IMR-90 (cell line): ENCODE measurements around the gene NWD2. TPM values are rescaled to one million over a fixed set of nuclear protein-coding genes. Genes with fewer than 3 reads are reported as not detected.

ENCODE experiments used
- ATAC-seq: fragments of 200-7000 bp; cut with Tn5 transposase; 2 replicates; pipeline ENCODE4 v1.9.1; 2020; ENCODE audit warnings: low read depth, mild to moderate bottlenecking, moderate library complexity
- BruUV-seq: library from RNA; stranded (reverse); fragments of 400-500 nt; replicated peaks from 2 replicates; lab custom pipeline; 2021; lab: Mats Ljungman, UMichigan
- CTCF ChIA-PET: fragments of 300-600 bp; formaldehyde crosslinking; extraction: SDS; loops from one replicate; lab custom pipeline; 2021; ENCODE audit warnings: antibody characterized with exemption; lab: Yijun Ruan, JAX
- POLR2A ChIA-PET: fragments of 300-600 bp; sonication (Branson Sonifier 250); formaldehyde crosslinking; loops from one replicate; lab custom pipeline; 2022; ENCODE audit warnings: antibody characterized with exemption; ENCODE audit not compliant: unreplicated experiment; lab: Charles Lee
- DNase-seq: peaks from one replicate; pipeline ENCODE4 v3.0.0; 2013
- H2AFZ ChIP-seq: replicated peaks from 2 replicates; pipeline ENCODE3; 2013; ENCODE audit warnings: low read length, mild to moderate bottlenecking; ENCODE audit not compliant: poor library complexity
- H2AK5ac ChIP-seq: 2 replicates; pipeline ENCODE4 v1.6.1; 2013; ENCODE audit warnings: low read depth, low read length, inconsistent platforms
- H2AK9ac ChIP-seq: replicated peaks from 2 replicates; pipeline ENCODE3; 2013; ENCODE audit warnings: mild to moderate bottlenecking, low read depth, low read length, moderate library complexity; ENCODE audit not compliant: poor library complexity
- H2BK120ac ChIP-seq: 2 replicates; pipeline ENCODE4 v1.6.1; 2013; ENCODE audit warnings: low read depth, low read length, inconsistent platforms
- H2BK15ac ChIP-seq: 3 replicates; pipeline ENCODE4 v1.6.1; 2013; ENCODE audit warnings: low read depth, low read length, inconsistent platforms
- H2BK20ac ChIP-seq: 2 replicates; pipeline ENCODE4 v1.6.1; 2013; ENCODE audit warnings: low read depth, mild to moderate bottlenecking, inconsistent platforms, low read length, moderate library complexity
- H2BK5ac ChIP-seq: 2 replicates; pipeline ENCODE4 v1.6.1; 2013; ENCODE audit warnings: mild to moderate bottlenecking, low read depth, low read length, inconsistent platforms; ENCODE audit not compliant: poor library complexity, severe bottlenecking
- H3K14ac ChIP-seq: replicated peaks from 2 replicates; pipeline ENCODE4 v1.6.1; 2013; ENCODE audit warnings: low read depth, low read length, inconsistent platforms
- H3K18ac ChIP-seq: 2 replicates; pipeline ENCODE4 v1.6.1; 2013; ENCODE audit warnings: low read depth, low read length, control low read depth
- H3K23ac ChIP-seq: 2 replicates; pipeline ENCODE4 v1.6.1; 2013; ENCODE audit warnings: low read depth, low read length, inconsistent platforms
- H3K27ac ChIP-seq: 2 replicates; pipeline ENCODE4 v1.5.1; 2013; ENCODE audit warnings: mild to moderate bottlenecking, control low read depth, low read length; ENCODE audit not compliant: insufficient read depth
- H3K27me3 ChIP-seq: 2 replicates; pipeline ENCODE4 v1.6.1; 2013; ENCODE audit warnings: low read length; ENCODE audit not compliant: control insufficient read depth, insufficient read depth
- H3K36me3 ChIP-seq: 2 replicates; pipeline ENCODE4 v1.6.1; 2013; ENCODE audit warnings: low read length, mixed read lengths; ENCODE audit not compliant: control insufficient read depth, insufficient read depth
- H3K4ac ChIP-seq: 2 replicates; pipeline ENCODE4 v1.6.1; 2013; ENCODE audit warnings: low read depth, low read length, inconsistent platforms
- H3K4me1 ChIP-seq: 2 replicates; pipeline ENCODE4 v1.6.1; 2013; ENCODE audit warnings: low read length, mixed read lengths; ENCODE audit not compliant: control insufficient read depth, insufficient read depth
- H3K4me2 ChIP-seq: 2 replicates; pipeline ENCODE4 v1.6.1; 2013; ENCODE audit warnings: low read depth, mild to moderate bottlenecking, control low read depth, low read length, moderate library complexity
- H3K4me3 ChIP-seq: 2 replicates; pipeline ENCODE4 v1.5.1; 2013; ENCODE audit warnings: low read depth, mild to moderate bottlenecking, control low read depth, low read length, moderate library complexity; ENCODE audit not compliant: insufficient read depth
- H3K56ac ChIP-seq: 2 replicates; pipeline ENCODE4 v1.6.1; 2013; ENCODE audit warnings: low read length, inconsistent platforms; ENCODE audit not compliant: insufficient read depth; ENCODE audit errors: extremely low read depth
- H3K79me1 ChIP-seq, 2 experiments: 2 replicates each; pipeline ENCODE4 v1.6.1; 2013; ENCODE audit warnings: low read length in 2 of 2, inconsistent platforms in 1 of 2, low read depth in 1 of 2
- H3K9ac ChIP-seq: 2 replicates; pipeline ENCODE4 v1.6.1; 2013; ENCODE audit warnings: low read depth, low read length, control low read depth
- H3K9me1 ChIP-seq: 2 replicates; pipeline ENCODE4 v1.6.1; 2013; ENCODE audit warnings: low read length, inconsistent platforms; ENCODE audit not compliant: insufficient read depth
- H3K9me3 ChIP-seq: 2 replicates; pipeline ENCODE4 v1.6.1; 2013; ENCODE audit warnings: low read length; ENCODE audit not compliant: control insufficient read depth, insufficient read depth
- H4K20me1 ChIP-seq: 2 replicates; pipeline ENCODE4 v1.6.1; 2013; ENCODE audit warnings: low read length, inconsistent platforms; ENCODE audit not compliant: insufficient read depth
- H4K5ac ChIP-seq: 2 replicates; pipeline ENCODE4 v1.6.1; 2013; ENCODE audit warnings: mild to moderate bottlenecking, low read depth, low read length, control low read depth
- H4K8ac ChIP-seq, 2 experiments: 2 replicates each; pipeline ENCODE4 v1.6.1; 2013; ENCODE audit warnings: low read depth in 2 of 2, low read length in 2 of 2, control low read depth in 1 of 2, inconsistent platforms in 1 of 2
- H4K91ac ChIP-seq: 2 replicates; pipeline ENCODE4 v1.6.1; 2013; ENCODE audit warnings: low read depth, low read length, inconsistent platforms; ENCODE audit not compliant: insufficient read depth
- BHLHE40 ChIP-seq: fragments of 150-350 bp; IDR thresholded peaks from 2 replicates; pipeline ENCODE4 v1.6.1; 2016; ENCODE audit warnings: mild to moderate bottlenecking, low read depth, low read length
- CEBPB ChIP-seq: IDR thresholded peaks from 2 replicates; pipeline ENCODE4 v1.6.1; 2012; ENCODE audit warnings: low read depth, low read length, improper control_type of control experiment
- CHD1 ChIP-seq: IDR thresholded peaks from 2 replicates; pipeline ENCODE4 v1.6.1; 2012; ENCODE audit warnings: low read depth, low read length, improper control_type of control experiment
- FOS ChIP-seq: fragments of 150-350 bp; IDR thresholded peaks from 2 replicates; pipeline ENCODE4 v1.6.1; 2016; ENCODE audit warnings: low read depth, low read length
- MAFK ChIP-seq: IDR thresholded peaks from 2 replicates; pipeline ENCODE4 v1.6.1; 2012; ENCODE audit warnings: low read depth, low read length, improper control_type of control experiment
- MAZ ChIP-seq: IDR thresholded peaks from 2 replicates; pipeline ENCODE4 v1.6.1; 2012; ENCODE audit warnings: low read depth, mild to moderate bottlenecking, low read length, improper control_type of control experiment, moderate library complexity, borderline replicate concordance
- MXI1 ChIP-seq: IDR thresholded peaks from 2 replicates; pipeline ENCODE4 v1.6.1; 2012; ENCODE audit warnings: low read depth, mild to moderate bottlenecking, low read length, moderate library complexity, borderline replicate concordance
- NFE2L2 ChIP-seq: fragments of 150-350 bp; IDR thresholded peaks from 2 replicates; pipeline ENCODE4 v1.6.1; 2016; ENCODE audit warnings: low read depth, mild to moderate bottlenecking, low read length
- POLR2A ChIP-seq: IDR thresholded peaks from 2 replicates; pipeline ENCODE4 v1.6.1; 2012; ENCODE audit warnings: mild to moderate bottlenecking, low read depth, low read length
- RAD21 ChIP-seq: IDR thresholded peaks from 2 replicates; pipeline ENCODE4 v1.6.1; 2012; ENCODE audit warnings: low read length, improper control_type of control experiment
- RCOR1 ChIP-seq: IDR thresholded peaks from 2 replicates; pipeline ENCODE4 v1.6.1; 2012; ENCODE audit warnings: mild to moderate bottlenecking, low read length, improper control_type of control experiment; ENCODE audit not compliant: insufficient replicate concordance
- RFX5 ChIP-seq: IDR thresholded peaks from 2 replicates; pipeline ENCODE4 v1.8.0; 2012; ENCODE audit warnings: low read depth, mild to moderate bottlenecking, low read length, moderate library complexity
- SMC3 ChIP-seq: fragments of 150-350 bp; IDR thresholded peaks from 2 replicates; pipeline ENCODE4 v1.6.1; 2016; ENCODE audit warnings: low read depth, mild to moderate bottlenecking, antibody characterized with exemption, low read length, moderate library complexity
- WGBS, 2 experiments: methylation state at CpG; one replicate each; pipeline versions ENCODE4 v1.1.5 to v1.1.7; 2013; ENCODE audit warnings: missing lambda C conversion rate in 2 of 2; ENCODE audit not compliant: insufficient read length in 1 of 2; ENCODE audit errors: extremely low coverage in 2 of 2; 5-methylcytosine and 5-hydroxymethylcytosine counted together
- dilution Hi-C: fragments of 300-500 bp; cut with HindIII; formaldehyde crosslinking; loops from one replicate; pipeline ENCODE4 v1.14.3; 2018; ENCODE audit warnings: low sequenced_read_pairs; ENCODE audit not compliant: unreplicated experiment
- in situ Hi-C: fragments of 300-500 bp; cut with MboI; formaldehyde crosslinking; loops from 3 replicates; pipeline ENCODE4 v1.14.3; 2019; ENCODE audit warnings: low sequenced_read_pairs, inconsistent platforms, mixed read lengths
- intact Hi-C: fragments of 100-400 bp; cut with micrococcal nuclease; formaldehyde crosslinking; loops from 2 replicates; pipeline ENCODE4 v1.10.0; 2022
- polyA plus RNA-seq, 3 experiments: library from polyadenylated mRNA; depleted of rRNA; stranded (reverse); fragments of >200 nt; gene quantifications; 2 replicates each; pipeline ENCODE4 v1.2.3, GENCODE V29; 2012; ENCODE audit warnings: low replicate concordance in 1 of 3
- total RNA-seq: library from RNA; depleted of rRNA; stranded (reverse); fragments of >200 nt; gene quantifications from 2 replicates; pipeline ENCODE4 v1.2.3, GENCODE V29; 2012
- TF ChIP-seq, protein P1 (sequence below): fragments of 150-350 bp; IDR thresholded peaks from 2 replicates; pipeline ENCODE4 v1.6.1; 2017; ENCODE audit warnings: mild to moderate bottlenecking, antibody characterized with exemption, low read length, low read depth
- TF ChIP-seq, protein P2 (sequence below): fragments of 150-350 bp; IDR thresholded peaks from 2 replicates; pipeline ENCODE4 v1.6.1; 2016; ENCODE audit warnings: low read depth, mild to moderate bottlenecking, low read length, moderate library complexity, borderline replicate concordance
- TF ChIP-seq, protein P3 (sequence below): conservative IDR thresholded peaks from 2 replicates; pipeline ENCODE4 v1.5.1; 2012; ENCODE audit warnings: mild to moderate bottlenecking, low read depth, low read length, improper control_type of control experiment

NWD2 gene
- total and polyA plus RNA-seq, 2 of the 4 experiments (the other 2 are of a cell fraction): not detected

DNA sequence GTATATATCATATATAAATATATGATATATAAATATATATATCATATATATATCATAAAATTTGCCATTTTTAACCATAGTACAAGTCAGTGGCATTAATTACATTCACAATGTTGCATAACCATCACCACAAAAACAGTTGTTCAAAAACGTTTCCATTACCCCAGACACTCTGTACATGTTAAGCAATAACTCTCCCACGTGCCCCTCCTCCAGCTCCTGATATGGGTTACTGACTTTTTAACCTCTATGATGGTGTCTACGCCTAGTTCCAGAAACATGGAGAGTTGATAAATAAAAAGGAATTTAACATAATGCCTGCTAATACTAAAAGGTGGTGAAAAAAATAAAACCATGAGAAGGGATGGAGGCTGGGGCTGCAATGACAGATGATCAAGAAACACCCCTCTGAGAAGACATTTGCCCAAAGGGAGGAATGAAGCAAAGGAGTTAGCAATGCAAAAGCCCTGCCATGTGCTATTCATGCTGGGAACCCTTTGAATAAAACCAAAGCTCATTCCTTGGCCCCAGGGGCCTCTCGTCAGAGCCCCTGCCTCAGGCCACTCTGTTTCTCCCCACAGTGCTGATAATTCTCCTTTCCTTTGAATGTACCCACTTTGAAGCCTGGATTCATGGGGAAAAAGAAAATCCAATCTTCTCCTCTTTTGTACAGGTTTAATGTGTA is 144.3 kb downstream of the NWD2 start:
- DNase-seq (no peak), ATAC-seq (no peak)
- no peak overlapping the region for H2BK5ac ChIP-seq
- no peak overlapping the region for H2BK15ac ChIP-seq
- no peak overlapping the region for H3K4me2 ChIP-seq
- no peak overlapping the region for H3K4ac ChIP-seq
- no TSS peak for BruUV-seq
- H4K20me1 ChIP-seq: no peaks in the 10 kb centered on the region
- H3K9me3 ChIP-seq: no peaks in the 10 kb centered on the region
- TF ChIP-seq, protein P1, sequence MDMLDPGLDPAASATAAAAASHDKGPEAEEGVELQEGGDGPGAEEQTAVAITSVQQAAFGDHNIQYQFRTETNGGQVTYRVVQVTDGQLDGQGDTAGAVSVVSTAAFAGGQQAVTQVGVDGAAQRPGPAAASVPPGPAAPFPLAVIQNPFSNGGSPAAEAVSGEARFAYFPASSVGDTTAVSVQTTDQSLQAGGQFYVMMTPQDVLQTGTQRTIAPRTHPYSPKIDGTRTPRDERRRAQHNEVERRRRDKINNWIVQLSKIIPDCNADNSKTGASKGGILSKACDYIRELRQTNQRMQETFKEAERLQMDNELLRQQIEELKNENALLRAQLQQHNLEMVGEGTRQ: no peak
- TF ChIP-seq POLR2A (no peak), RFX5 (no peak), RCOR1 (no peak), NFE2L2 (no peak), RAD21 (no peak), MAZ (no peak), SMC3 (no peak), CEBPB (no peak), FOS (no peak), BHLHE40 (no peak), CHD1 (no peak), MAFK (no peak), MXI1 (no peak)
- TF ChIP-seq, protein P2, sequence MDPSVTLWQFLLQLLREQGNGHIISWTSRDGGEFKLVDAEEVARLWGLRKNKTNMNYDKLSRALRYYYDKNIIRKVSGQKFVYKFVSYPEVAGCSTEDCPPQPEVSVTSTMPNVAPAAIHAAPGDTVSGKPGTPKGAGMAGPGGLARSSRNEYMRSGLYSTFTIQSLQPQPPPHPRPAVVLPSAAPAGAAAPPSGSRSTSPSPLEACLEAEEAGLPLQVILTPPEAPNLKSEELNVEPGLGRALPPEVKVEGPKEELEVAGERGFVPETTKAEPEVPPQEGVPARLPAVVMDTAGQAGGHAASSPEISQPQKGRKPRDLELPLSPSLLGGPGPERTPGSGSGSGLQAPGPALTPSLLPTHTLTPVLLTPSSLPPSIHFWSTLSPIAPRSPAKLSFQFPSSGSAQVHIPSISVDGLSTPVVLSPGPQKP: no peak
- TF ChIP-seq, protein P3, sequence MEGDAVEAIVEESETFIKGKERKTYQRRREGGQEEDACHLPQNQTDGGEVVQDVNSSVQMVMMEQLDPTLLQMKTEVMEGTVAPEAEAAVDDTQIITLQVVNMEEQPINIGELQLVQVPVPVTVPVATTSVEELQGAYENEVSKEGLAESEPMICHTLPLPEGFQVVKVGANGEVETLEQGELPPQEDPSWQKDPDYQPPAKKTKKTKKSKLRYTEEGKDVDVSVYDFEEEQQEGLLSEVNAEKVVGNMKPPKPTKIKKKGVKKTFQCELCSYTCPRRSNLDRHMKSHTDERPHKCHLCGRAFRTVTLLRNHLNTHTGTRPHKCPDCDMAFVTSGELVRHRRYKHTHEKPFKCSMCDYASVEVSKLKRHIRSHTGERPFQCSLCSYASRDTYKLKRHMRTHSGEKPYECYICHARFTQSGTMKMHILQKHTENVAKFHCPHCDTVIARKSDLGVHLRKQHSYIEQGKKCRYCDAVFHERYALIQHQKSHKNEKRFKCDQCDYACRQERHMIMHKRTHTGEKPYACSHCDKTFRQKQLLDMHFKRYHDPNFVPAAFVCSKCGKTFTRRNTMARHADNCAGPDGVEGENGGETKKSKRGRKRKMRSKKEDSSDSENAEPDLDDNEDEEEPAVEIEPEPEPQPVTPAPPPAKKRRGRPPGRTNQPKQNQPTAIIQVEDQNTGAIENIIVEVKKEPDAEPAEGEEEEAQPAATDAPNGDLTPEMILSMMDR: no peak
- no peak overlapping the region for H4K5ac ChIP-seq
- no peak overlapping the region for H3K9ac ChIP-seq
- H3K23ac ChIP-seq: no peak overlapping the region
- WGBS, 2 experiments: no CpG with 5 or more reads among the region's 4 CpGs
- no peak overlapping the region for H4K91ac ChIP-seq
- no peak overlapping the region for H2AK9ac ChIP-seq
- H3K4me1 ChIP-seq: no peaks in the 10 kb centered on the region
- H2BK20ac ChIP-seq: no peak overlapping the region
- H4K8ac ChIP-seq: no peak overlapping the region
- H3K9me1 ChIP-seq: no peaks in the 10 kb centered on the region
- no peak overlapping the region for H3K4me3 ChIP-seq
- ChIA-PET CTCF (interaction anchor here (0.6 to 0.9 kb wide), 4 partner anchors 10 to 836 kb away, joined by 3 to 4 read pairs (median 3); no protein-coding TSS in a partner anchor), POLR2A (no interaction called here)
- intact Hi-C loops: no loop called here
- H3K27ac ChIP-seq: no peak overlapping the region
- H2AFZ ChIP-seq: no peak overlapping the region
- no peaks in the 10 kb centered on the region for H3K27me3 ChIP-seq
- H3K56ac ChIP-seq: no peak overlapping the region
- H3K36me3 ChIP-seq: no peaks in the 10 kb centered on the region
- in situ Hi-C loops: loop anchor here (25.0 kb wide), 1 partner anchor 1027 kb away; no protein-coding TSS in a partner anchor
- H3K14ac ChIP-seq: no peak overlapping the region
- no peak overlapping the region for H2AK5ac ChIP-seq
- dilution Hi-C loops: no loop called here
- no peak overlapping the region for H3K18ac ChIP-seq
- no peak overlapping the region for H2BK120ac ChIP-seq
- H3K79me1 ChIP-seq: no peaks in the 10 kb centered on the region
